ENCODE results near the gene PAK3.

The PAK3 gene

DNA sequence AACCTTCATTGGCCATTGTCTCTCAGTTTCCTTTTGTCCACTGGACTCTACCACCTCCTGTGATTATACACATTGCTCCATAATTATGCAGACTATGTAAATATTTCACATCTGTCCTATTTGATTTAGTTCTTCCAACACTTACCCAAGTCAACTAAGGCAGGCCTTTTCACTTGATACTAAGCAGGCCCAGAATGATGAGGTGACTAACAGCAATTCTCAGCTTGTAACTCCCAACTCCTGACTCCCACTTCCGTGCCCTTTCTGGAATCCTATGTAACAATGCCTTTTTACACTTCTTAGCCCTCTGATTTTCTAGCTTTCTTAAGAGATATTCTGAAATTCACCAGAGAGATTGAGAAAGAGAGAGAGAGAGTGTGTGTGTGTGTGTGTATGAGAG is 6.6 kb downstream of the PAK3 start:
- no peak for DNase-seq (ENCODE audit: low read depth)
- TF ChIP-seq MAX (IDR thresholded peaks at IDR 0.05; ENCODE audit: low read depth, low read length) (no peak), MYC (IDR thresholded peaks at IDR 0.05; ENCODE audit: low read depth, low read length) (no peak), POLR2A (IDR thresholded peaks at IDR 0.05; ENCODE audit: extremely low read depth, insufficient read length) (no peak), CTCF (IDR thresholded peaks at IDR 0.05; ENCODE audit: low read depth, low read length) (no peak)
- no peak overlapping the region for H3K4me3 ChIP-seq (ENCODE audit: low read depth, low read length)

DNA sequence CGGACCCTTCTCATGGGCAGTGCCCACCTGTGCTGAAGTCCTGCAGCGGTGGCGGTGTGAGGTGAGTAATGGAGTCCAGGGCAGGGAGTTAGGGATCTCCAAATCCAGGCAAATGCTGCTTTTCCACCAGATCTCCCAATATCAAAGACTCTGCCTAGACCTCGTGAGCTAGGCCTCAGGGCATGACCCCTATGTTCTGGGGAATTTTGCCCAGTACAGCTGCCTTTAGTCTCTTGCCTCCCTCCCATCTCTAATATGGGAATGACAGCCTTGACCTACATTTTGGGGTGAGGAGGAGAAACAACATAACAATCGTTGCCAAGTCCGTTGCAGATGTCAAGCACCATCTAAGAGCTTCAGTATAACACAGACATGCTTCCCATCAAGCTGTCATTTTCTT is 7.3 kb downstream of the PAK3 start:
- H3K4me3 ChIP-seq (ENCODE audit: low read depth, low read length): no peak overlapping the region
- no peak for DNase-seq (ENCODE audit: low read depth)
- TF ChIP-seq POLR2A (IDR thresholded peaks at IDR 0.05; ENCODE audit: extremely low read depth, insufficient read length) (no peak), MYC (IDR thresholded peaks at IDR 0.05; ENCODE audit: low read depth, low read length) (no peak), MAX (IDR thresholded peaks at IDR 0.05; ENCODE audit: low read depth, low read length) (no peak), CTCF (IDR thresholded peaks at IDR 0.05; ENCODE audit: low read depth, low read length) (no peak)

- no peak for DNase-seq (ENCODE audit: low read depth)
- TF ChIP-seq MYC (IDR thresholded peaks at IDR 0.05; ENCODE audit: low read depth, low read length) (no peak), MAX (IDR thresholded peaks at IDR 0.05; ENCODE audit: low read depth, low read length) (no peak)
- no peak overlapping the region for H3K4me3 ChIP-seq (ENCODE audit: low read depth, low read length)
Observed at GRCh38 chrX:111110098-111110775, 14.2 kb downstream of the PAK3 start.

DNA sequence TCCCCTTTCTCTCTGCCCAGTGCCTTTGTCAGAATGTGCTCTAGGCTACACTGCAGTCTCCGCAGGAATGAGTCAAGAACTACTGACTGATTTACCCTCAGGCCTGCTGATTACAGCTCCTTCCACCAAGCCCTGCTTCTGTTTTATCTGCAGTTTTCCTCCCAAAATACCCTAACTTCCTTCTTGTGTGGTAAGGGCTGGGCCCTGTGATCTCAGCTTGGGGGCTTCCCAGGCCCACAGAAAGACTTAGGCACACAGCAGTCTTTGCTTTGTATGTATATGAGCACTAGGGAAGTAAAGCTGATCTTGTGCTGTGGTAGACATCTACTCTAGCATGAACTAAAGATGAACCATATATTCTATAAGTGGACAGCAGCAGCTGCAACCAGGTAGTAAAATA is 18.8 kb downstream of the PAK3 start:
- no peak for DNase-seq (ENCODE audit: low read depth)
- H3K4me3 ChIP-seq (ENCODE audit: low read depth, low read length): no peak overlapping the region
- no peak for TF ChIP-seq POLR2A (IDR thresholded peaks at IDR 0.05; ENCODE audit: extremely low read depth, insufficient read length)
- TF ChIP-seq CTCF (IDR thresholded peaks at IDR 0.05; ENCODE audit: low read depth, low read length): no peak
- TF ChIP-seq MYC (IDR thresholded peaks at IDR 0.05; ENCODE audit: low read depth, low read length): no peak
- TF ChIP-seq MAX (IDR thresholded peaks at IDR 0.05; ENCODE audit: low read depth, low read length): no peak

- no peak overlapping the region for H3K4me3 ChIP-seq (ENCODE audit: low read depth, low read length)
- no peak for TF ChIP-seq POLR2A (IDR thresholded peaks at IDR 0.05; ENCODE audit: extremely low read depth, insufficient read length)
- no peak for TF ChIP-seq MYC (IDR thresholded peaks at IDR 0.05; ENCODE audit: low read depth, low read length)
- TF ChIP-seq CTCF (IDR thresholded peaks at IDR 0.05; ENCODE audit: low read depth, low read length): no peak
- no peak for TF ChIP-seq MAX (IDR thresholded peaks at IDR 0.05; ENCODE audit: low read depth, low read length)
- DNase-seq (ENCODE audit: low read depth): no peak
Observed at GRCh38 chrX:111116666-111117065, 20.7 kb downstream of the PAK3 start.

DNA sequence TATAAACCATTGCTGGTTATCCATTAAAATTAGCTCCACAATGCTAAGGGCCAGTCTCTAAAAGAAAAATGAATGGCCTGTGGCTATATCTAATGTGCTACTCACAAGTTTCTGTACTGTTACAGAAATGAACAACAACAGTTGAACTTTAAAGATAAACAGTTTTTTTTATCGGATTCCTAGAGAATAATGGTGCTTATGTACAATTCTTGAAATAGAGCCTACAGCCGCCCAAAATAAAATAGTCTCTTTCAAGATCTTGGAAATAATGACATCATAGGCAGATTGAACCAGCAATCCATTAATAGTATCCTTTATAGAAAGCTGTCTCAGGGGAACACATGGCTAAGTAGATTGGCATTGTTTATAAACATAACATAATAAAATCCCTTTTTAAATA is 23.4 kb downstream of the PAK3 start:
- TF ChIP-seq MYC (IDR thresholded peaks at IDR 0.05; ENCODE audit: low read depth, low read length) (no peak), POLR2A (IDR thresholded peaks at IDR 0.05; ENCODE audit: extremely low read depth, insufficient read length) (no peak), CTCF (IDR thresholded peaks at IDR 0.05; ENCODE audit: low read depth, low read length) (no peak)
- DNase-seq (ENCODE audit: low read depth): no peak
- H3K4me3 ChIP-seq (ENCODE audit: low read depth, low read length): no peak overlapping the region

Data from NB4 (cell line).